NB4 (cell line): Measurements from ENCODE around the gene TSPAN4.

Experiments used
- DNase-seq: peaks from one replicate; pipeline ENCODE4 v3.0.0; 2010; ENCODE audit warnings: low read depth
- H3K4me3 ChIP-seq: one replicate; pipeline ENCODE4 v1.5.1; 2011; ENCODE audit warnings: mild to moderate bottlenecking, low read depth, low read length, moderate library complexity
- CTCF ChIP-seq: IDR thresholded peaks from one replicate; pipeline ENCODE4 v1.5.1; 2012; ENCODE audit warnings: low read depth, low read length
- MAX ChIP-seq: IDR thresholded peaks from 2 replicates; pipeline ENCODE4 v1.6.1; 2011; ENCODE audit warnings: low read depth, low read length
- MYC ChIP-seq: IDR thresholded peaks from 2 replicates; pipeline ENCODE4 v1.6.1; 2011; ENCODE audit warnings: low read depth, low read length
- POLR2A ChIP-seq: IDR thresholded peaks from 2 replicates; pipeline ENCODE4 v1.6.1; 2011; ENCODE audit warnings: mild to moderate bottlenecking; ENCODE audit not compliant: insufficient read length; ENCODE audit errors: extremely low read depth

The TSPAN4 gene

GRCh38 chr11:828506-829175 lies 14.0 kb upstream of the TSPAN4 start:
- no peak overlapping the region for H3K4me3 ChIP-seq
- DNase-seq: no peak
- no peak for TF ChIP-seq MAX
- no peak for TF ChIP-seq MYC
- no peak for TF ChIP-seq CTCF
- TF ChIP-seq POLR2A: no peak

GRCh38 chr11:829176-829846 lies 13.3 kb upstream of the TSPAN4 start:
- no peak overlapping the region for H3K4me3 ChIP-seq
- TF ChIP-seq POLR2A: no peak
- TF ChIP-seq MAX: no peak
- TF ChIP-seq MYC: no peak
- TF ChIP-seq CTCF: no peak
- no peak for DNase-seq

- TF ChIP-seq MYC: no peak
- TF ChIP-seq POLR2A: no peak
- no peak for TF ChIP-seq MAX
- no peak for TF ChIP-seq CTCF
- DNase-seq: no peak
- H3K4me3 ChIP-seq: no peak overlapping the region
These were observed 12.8 kb upstream of the TSPAN4 start for GRCh38 chr11:829847-830294.

GRCh38 chr11:830295-831117 lies 12.1 kb upstream of the TSPAN4 start:
- H3K4me3 ChIP-seq: no peak overlapping the region
- TF ChIP-seq POLR2A (no peak), CTCF (no peak)

GRCh38 chr11:831118-831864 lies 11.4 kb upstream of the TSPAN4 start:
- TF ChIP-seq MYC (no peak), MAX (no peak), POLR2A (no peak), CTCF (no peak)
- no peak overlapping the region for H3K4me3 ChIP-seq
- no peak for DNase-seq

More at GRCh38 chr11:830295-831117, 12.1 kb upstream of the TSPAN4 start:
- no peak for DNase-seq
